Skin epidermis (tissue), 12 donors: ENCODE measurements around the gene APAF1.

ENCODE experiments used
- H3K27ac ChIP-seq, 21 experiments: fragments of 200-600 bp; sonication (generic) in 11 of 21; one replicate each; pipeline ENCODE4 v1.5.0; 2020; ENCODE audit warnings: mild to moderate bottlenecking in 3 of 21, inconsistent platforms in 2 of 21, moderate library complexity in 2 of 21
- H3K4me3 ChIP-seq, 7 experiments: fragments of 200-600 bp; sonication (generic) in 2 of 7; one replicate each; pipeline ENCODE4 v1.5.0; 2020; ENCODE audit warnings: inconsistent platforms in 2 of 7, mild to moderate bottlenecking in 2 of 7, moderate library complexity in 1 of 7

Gene APAF1

DNA sequence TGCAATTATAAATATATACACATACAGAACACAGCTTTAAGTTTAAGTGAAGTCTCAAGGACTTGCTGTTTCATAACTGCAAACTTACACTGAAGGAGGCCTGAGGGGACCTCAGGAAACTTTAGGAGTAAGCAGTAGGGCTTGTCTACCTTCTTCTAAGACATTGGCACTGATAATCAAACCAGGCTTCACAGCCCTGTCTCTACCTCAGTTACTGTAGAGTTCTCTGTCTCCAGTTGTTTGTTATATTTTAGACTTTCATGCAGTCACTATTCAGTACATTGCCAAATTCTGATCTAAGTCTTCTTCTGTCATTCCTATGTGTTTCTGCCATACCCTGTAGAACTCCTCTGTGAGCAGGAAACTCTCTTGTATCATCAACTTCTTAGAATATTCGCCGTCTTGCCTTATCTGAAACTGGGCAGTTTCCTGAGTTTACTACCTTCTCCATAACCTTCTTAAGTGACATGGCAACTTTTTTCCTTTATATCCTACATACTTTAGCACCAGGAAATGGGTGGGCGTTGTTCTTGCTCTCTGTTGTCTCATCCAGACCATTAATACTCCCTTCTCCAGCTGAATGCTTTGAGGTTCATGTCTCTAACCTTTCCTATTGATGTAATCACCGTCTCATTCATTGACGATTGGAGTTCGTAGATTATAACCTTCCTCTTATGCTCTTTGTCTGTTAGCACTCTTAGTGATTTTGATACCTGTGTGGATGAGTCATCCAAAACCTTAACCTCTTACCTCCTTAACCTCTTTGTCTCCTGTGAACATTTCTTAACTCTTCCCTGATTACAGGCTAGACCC, 11.4 kb downstream of the APAF1 start:
- Histone ChIP-seq H3K4me3 (no peak overlapping the region), H3K27ac (no peak overlapping the region)

DNA sequence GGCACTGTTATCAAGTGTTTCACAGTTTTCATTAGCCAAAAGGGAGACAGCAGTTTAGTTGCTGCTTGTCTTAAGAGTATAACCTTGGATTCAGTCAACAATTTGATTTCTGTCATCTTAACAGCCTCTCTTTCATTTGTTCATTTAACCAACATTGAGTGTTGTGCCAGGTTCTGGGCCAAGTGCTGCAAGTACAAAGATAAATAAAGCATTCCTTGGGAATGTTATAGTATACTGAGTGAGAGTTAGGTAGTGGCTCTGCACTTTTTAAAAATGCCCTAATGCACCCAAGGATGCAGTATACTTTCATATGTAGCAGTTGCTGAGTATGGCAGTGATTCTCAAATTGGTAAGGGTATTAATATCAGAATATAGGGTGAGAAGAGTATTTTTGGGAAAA, 15.4 kb downstream of the APAF1 start:
- H3K27ac ChIP-seq = no peak overlapping the region
- H3K4me3 ChIP-seq = no peak overlapping the region

DNA sequence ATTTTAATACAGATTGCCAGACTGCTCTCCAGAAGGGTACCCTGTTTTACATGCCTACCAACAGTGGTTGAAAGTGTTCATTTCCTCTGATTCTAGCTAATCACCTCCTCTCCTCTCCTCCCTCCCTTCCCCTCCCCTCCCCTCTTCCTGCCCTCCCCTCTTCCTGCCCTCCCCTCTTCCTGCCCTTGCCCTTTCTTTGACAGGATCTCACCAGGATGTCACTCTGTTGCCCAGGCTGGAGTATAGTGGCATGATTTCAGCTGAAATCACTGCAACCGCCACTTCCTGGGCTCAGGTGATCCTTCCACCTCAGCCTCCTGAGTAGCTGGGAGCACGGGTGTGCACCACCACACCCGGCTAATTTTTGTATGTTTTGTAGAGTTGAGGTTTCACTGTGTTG, 24.7 kb downstream of the APAF1 start:
- no peak overlapping the region for H3K4me3 ChIP-seq
- H3K27ac ChIP-seq = no peak overlapping the region

DNA sequence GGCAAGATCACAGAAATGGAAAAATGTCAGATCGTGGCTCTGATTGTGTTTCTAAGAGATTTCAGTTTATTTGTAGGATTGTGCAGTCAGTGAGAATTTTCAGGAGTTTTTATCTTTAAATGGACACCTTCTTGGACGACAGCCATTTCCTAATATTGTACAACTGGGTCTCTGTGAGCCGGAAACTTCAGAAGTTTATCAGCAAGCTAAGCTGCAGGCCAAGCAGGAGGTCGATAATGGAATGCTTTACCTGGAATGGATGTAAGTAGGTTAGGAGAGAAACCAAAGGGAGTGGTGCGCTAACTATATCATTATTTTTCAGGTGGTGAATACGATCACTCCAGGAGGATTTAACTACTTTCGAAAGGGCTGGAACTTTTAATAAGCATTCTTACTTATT, 26.4 kb downstream of the APAF1 start:
- Histone ChIP-seq H3K27ac (no peak overlapping the region), H3K4me3 (no peak overlapping the region)

DNA sequence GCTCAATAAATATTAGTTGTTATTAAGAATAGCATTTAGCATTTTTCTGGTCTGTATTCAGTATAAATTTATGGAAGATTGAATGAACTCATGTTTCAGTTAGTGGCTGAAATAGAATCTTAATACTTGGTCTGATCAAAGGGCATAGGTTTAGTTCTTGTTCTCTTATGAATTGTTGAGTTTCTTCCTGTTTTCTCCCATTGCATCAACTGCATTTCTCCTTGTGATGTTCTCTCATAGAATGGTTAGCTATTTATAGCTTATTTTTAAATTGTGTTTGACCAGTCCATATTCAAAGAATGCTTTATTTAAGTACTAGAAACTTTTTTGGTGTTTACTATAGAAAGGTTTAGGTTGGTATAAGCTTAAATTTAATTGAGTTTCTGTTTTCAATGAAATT, 29.8 kb downstream of the APAF1 start:
- H3K4me3 ChIP-seq = no peak overlapping the region
- no peak overlapping the region for H3K27ac ChIP-seq

DNA sequence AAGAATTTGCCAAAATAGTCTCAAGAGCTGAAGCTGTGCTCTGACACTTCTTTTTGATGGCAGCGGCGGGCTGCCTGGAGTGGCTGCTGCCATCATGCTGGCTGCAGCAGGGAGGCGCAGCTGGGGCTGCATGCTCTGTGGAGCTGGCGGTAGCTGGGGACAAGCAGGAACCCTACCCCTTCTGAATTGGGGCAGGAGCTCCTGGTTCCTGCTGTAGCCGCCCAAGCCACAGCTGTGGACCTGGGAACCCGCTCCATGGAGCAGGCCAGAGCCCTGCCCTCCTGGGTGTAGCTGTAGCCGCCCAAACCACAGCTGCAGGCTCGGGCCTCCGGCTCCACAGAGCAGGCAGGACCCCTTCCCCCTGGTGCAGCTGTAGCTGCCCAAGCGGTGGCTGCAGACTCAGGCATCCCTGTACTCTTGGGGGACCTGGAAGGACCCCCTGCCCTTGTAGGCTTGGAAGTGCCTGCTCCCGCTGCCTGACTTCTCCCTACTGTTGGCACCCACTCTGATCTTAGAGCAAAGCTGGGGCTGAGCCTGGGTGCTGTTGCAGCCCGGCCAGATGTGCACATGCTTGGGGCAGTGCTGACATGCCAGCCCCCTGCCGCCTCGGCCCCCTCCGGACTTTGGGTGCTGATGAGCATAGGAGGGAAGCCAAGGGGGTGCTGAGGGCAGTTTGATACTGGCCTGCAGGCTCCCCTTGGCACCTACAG, 33.3 kb downstream of the APAF1 start:
- H3K4me3 ChIP-seq = no peak overlapping the region
- no peak overlapping the region for H3K27ac ChIP-seq

DNA sequence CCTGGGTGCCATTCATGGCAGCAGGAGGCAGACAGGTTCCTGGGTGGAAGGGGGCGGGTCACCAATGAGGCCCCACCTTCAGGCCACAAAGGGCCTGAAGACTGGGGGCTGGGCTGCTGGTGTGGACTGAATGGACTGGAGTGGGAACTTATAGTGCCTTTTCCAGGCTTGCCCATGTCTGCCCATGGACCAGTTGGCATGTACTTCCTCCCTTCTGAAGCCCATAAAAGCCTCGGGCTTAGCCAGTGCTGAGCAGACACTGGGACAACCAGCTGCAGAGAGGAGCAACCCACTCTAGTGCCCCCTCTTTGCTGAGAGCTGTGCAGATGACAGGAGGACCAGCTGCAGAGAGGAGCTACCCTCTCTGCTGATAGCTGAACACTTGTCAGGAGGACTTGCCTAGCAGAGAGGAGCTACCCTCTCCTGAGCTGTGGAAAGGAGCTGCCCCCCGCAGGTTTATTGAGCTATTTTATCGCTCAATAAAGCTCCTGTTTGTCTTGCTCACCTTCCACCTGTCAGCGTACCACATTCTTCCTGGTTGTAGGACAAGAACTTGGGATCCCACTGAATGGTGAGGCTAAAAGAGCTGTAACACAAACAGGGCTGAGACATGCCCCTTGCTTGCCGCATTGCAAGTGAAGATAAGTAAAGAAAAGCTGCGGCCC, 34.0 kb downstream of the APAF1 start:
- H3K4me3 ChIP-seq = no peak overlapping the region
- no peak overlapping the region for H3K27ac ChIP-seq

DNA sequence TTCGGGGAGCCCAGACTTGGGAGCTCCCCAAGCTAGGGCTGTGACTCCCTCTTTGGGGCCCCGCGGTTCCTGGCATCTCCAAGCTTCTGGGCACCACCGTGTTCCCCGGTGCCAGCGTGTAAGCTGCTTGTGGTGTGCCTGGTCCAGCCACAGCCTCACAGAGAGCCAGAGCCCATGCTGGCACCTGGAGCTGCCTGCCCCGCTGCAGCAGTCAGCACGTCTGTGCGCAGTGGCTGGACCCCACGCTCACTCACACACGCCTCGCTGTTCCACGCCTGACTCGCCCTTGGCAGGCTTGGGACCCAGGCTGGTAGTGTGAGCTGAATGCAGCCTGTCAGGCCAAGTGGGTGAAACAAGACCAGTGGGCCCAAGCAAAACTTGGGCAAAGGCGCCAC, 34.5 kb downstream of the APAF1 start:
- no peak overlapping the region for H3K27ac ChIP-seq

DNA sequence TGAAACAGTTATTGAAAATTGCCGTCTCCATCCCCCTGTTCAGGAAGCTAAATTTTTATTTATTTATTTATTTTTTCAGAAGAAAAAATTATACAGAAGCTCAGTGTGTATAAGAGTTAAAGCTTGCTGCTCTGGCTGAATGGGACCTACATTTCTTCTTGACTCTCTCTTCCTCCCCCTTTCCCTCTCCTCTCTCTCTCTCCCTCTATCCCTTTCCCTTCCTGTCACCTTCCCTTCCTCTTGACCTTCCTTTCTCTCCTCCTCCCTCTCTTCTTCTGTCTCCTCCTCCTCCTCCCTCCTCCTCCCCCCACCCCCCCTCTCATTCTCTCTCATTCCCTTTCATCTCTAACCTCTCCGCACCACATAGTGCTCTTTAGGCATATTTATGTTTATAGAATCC, 39.1 kb downstream of the APAF1 start:
- Histone ChIP-seq H3K27ac (no peak overlapping the region), H3K4me3 (no peak overlapping the region)

More for the DNA sequence above, 34.5 kb downstream of the APAF1 start:
- H3K4me3 ChIP-seq = no peak overlapping the region

DNA sequence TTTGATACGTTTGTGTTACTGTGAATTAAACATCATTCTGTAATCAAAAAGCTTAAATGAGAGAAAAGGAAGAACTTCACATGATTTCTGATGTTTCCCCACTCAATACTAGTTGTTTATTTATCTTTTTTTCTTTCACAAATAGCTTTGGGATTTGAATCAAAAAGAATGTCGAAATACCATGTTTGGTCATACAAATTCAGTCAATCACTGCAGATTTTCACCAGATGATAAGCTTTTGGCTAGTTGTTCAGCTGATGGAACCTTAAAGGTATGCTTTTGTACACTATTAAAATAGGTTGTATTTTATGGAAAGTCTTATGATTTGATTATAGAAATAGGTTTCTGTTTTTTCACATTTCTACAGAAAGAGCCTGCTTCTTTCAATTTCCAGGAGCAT, 41.5 kb downstream of the APAF1 start:
- no peak overlapping the region for H3K4me3 ChIP-seq
- no peak overlapping the region for H3K27ac ChIP-seq

DNA sequence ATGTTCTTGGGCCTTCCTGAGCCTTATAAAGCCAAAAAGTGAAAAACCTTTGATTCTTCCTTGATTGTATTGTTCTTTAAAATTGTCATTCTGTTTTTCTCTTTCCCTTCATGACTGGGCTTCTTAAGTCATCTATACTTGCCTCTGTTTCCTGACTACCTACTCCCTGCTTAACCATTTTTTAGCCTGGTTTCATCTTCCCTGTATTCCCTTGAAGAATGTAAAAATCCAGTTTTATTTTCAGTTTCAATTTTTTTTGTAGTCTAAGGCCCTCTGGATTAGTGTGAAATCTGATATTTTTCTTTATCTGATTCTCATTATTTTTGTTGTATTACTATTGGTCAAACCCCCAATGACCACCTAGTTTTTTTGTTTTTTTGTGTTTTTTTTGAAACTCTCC, 46.3 kb downstream of the APAF1 start:
- Histone ChIP-seq H3K4me3 (no peak overlapping the region), H3K27ac (peak overlapping the region in 1 of 21 experiments; percentile 30)

DNA sequence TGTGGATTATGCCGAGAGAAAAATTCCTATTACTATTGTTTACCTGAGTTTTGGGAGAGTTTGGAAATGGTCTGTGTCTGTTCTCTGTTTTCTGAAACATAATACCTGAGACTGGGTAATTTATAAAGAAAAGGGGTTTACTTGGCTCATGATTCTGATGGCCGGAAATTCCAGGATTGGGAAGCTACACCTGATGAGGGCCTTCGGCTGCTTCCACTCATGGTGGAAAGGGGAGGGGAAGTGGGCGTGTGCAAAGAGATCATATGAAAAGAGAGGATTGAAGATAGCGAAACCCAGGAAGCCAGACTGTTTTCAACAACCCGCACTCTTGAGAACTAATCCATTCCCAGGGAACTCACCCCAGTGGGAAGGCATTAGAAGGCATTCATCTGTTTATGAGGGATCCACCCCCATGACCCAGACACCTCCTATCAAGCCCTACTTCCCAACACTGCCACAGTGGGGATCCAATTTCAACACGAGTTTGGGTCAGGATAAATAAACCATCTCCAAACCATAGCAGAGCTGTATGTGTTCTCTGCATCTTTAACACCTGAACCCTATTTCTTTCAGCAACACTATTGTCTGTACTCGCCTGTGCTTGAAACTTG, 51.1 kb downstream of the APAF1 start:
- H3K27ac ChIP-seq = no peak overlapping the region
- no peak overlapping the region for H3K4me3 ChIP-seq

DNA sequence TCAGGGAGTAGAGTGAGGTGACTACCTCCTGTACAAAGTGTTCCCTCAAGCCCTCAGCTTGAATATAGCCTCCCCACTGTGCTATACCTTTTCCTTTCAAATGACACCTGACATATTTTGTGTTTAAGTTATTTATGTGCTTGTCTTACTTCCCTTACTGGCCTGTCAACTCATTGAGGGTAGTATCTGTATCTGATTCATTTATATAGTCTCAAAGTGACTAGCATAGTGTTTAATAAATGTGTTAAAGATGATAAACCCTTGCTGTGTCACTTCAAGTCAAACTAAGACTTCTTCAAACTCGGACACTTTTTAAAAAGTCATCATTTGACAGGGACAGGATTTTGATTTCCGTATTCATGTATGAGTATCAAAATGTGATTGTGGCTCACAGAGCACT, 52.1 kb downstream of the APAF1 start:
- no peak overlapping the region for H3K4me3 ChIP-seq
- no peak overlapping the region for H3K27ac ChIP-seq

DNA sequence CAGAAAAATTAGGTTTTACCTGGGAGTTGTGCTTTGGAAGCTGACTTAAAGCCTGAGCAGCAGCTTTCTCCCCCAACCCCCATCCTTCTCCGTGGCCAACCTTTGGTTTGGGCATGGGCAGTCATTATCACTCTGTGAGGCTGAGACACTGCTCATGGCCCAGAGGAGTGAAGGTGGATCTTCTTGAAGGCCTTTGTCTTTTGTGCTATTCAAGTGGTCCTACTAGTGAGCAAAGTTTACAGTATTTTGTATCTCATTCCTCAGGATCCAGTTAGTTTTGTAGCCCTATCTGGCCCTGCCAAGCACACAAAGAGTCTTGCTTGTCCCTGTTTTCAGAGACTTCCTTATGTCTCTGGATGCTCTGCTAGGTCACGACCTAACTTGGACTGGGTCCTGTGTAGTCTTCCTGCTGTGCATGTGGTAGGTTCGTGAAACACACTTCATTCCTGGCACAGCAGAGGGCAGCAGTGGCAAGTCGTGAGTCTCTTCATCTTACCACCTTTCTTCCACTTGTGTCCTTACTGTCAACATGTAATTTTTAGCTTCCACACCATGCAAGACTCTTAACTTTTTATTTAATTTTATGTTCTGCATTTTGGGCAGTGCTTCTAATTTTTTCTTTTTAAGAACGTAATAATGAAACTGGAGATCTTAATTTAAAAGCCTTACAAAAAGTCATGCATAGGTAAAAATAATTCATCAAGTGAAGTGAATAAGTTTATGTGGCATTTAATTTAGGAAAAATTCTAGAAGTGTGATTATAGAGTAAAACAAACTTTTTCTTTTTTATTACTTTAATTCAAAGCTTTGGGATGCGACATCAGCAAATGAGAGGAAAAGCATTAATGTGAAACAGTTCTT, 53.7 kb downstream of the APAF1 start:
- no peak overlapping the region for H3K4me3 ChIP-seq
- no peak overlapping the region for H3K27ac ChIP-seq

DNA sequence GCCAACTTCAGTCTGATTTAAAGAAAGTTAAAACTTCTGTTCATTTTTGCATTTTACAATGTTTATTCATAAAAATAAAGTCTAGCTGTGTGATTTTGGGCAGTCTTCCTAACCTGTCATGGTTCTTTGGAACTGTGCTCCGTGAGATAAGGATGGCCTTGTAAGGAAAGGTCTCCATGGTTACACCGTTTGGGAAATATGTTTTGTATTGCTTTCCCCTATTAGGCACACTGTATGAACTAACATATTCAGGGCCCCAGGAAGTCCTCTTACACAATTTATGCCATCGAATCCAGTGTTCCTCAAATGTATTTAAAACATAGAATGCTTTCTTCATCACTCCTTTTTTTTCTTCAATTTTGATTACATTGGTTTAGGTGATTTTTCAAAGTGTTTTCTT, 54.5 kb downstream of the APAF1 start:
- H3K4me3 ChIP-seq = no peak overlapping the region
- no peak overlapping the region for H3K27ac ChIP-seq

DNA sequence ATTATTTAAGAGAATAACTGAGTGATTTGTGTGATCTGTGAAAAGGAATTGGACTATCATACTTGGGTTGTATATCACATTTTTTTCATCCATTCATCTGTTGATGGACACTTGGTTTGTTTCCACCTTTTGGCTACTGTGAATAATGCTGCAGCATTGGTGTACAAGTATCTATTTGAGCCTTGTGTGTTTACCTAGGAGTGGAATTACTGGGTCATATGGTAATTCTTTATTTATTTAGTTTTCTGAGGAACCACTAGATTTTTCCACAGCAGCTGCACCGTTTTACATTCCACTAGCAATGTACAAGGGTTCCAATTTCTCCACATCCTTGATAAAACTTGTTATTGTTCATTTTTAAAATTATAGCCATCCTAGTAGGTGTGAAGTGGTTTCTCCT, 56.1 kb downstream of the APAF1 start:
- no peak overlapping the region for H3K27ac ChIP-seq
- H3K4me3 ChIP-seq = no peak overlapping the region

DNA sequence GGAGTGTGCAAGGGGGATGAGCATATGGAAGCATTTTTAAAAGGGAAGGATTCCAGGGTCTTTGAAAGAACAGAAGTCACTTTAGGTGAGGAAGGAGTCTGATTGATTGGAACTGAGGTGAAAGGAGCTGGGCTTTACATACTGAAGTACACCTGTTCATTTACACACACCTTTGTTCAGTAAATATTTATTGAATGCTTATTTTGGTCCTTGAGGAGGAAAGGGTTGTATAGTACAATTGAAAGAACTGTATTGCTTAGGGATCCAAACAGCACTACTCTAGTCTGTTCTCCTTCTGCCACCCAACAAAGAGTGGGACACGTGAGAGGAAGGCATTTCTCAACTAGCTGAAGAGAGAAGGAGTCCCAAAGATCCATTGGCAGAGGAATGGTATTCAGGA, 63.9 kb downstream of the APAF1 start:
- Histone ChIP-seq H3K4me3 (no peak overlapping the region), H3K27ac (no peak overlapping the region)

DNA sequence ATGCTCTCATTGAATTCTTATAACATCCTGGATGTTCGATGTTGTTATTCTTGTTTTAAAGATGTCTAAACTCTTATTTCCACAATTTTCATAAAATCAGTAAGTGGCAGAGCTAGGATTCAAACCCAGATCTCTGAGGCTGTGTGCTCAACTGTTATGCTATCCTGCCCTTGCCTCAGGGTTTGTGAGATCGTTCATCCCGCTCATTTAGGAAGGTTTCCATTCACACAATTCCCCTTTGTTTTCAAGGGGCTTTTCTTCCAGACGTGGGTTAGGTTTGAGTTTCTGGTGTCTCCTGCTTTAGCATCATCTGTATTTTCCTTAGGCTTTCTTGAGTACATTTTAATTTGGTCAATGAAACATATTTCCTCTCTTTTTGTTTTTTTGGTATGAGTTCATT, 69.3 kb downstream of the APAF1 start:
- H3K4me3 ChIP-seq = no peak overlapping the region
- no peak overlapping the region for H3K27ac ChIP-seq
